ENCODE measurements around the gene SGSM2.

- no peak for TF ChIP-seq CTCF (IDR thresholded peaks at IDR 0.05; ENCODE audit: low read depth, low read length, poor library complexity, severe bottlenecking)
- no peak for TF ChIP-seq EZH2phosphoT487 (IDR thresholded peaks at IDR 0.05; ENCODE audit: borderline replicate concordance, low read length)
Observed at GRCh38 chr17:2415081-2415480, 77.8 kb downstream of the SGSM2 start.
